ENCODE results near the gene CTXND2. TPM values are rescaled to one million over a fixed set of nuclear protein-coding genes. Genes with fewer than 3 reads are reported as not detected.
"Not testable (repeated sequence)": the region's sequence is repeated elsewhere in the genome, so short reads cannot be mapped to it uniquely, and the experiment has no call there.

The CTXND2 gene
- total RNA-seq, 1 experiment from 2014 or later = not detected

- H3K27me3 ChIP-seq, H3K4me3 ChIP-seq, H3K9me3 ChIP-seq, DNase-seq, H3K36me3 ChIP-seq: not testable (repeated sequence)
Measured at GRCh38 chr1:150878931-150879330, 8.0 kb upstream of the CTXND2 start.

- no peaks in the 10 kb centered on the region for H3K36me3 ChIP-seq
- no peaks in the 10 kb centered on the region for H3K27me3 ChIP-seq
- peak; percentile 68 for DNase-seq
- no peaks in the 10 kb centered on the region for H3K9me3 ChIP-seq
- H3K4me3 ChIP-seq = no peak overlapping the region
Measured at GRCh38 chr1:150881331-150882070, 5.4 kb upstream of the CTXND2 start.

DNA sequence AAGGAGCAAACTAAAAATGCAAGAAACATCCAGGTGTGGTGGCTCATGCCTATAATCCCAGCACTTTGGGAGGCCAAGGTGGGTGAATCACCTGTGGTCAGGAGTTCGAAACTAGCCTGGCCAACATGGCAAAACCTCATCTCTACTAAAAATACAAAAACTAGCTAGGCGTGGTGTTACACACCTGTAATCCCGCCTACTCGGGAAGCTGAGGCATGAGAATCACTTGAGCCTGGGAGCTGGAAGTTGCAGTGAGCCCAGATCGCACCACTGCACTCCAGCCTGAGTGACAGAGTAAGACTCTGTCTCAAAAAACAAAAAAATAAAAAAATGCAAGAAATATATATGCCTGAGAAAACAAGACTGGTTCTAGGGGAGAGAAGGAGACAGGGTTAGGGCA is 3.8 kb upstream of the CTXND2 start:
- H3K36me3 ChIP-seq, H3K27me3 ChIP-seq, DNase-seq, H3K9me3 ChIP-seq, H3K4me3 ChIP-seq: not testable (repeated sequence)

- H3K9me3 ChIP-seq = no peaks in the 10 kb centered on the region
- DNase-seq = no peak
- H3K36me3 ChIP-seq = no peaks in the 10 kb centered on the region
- H3K27me3 ChIP-seq = no peaks in the 10 kb centered on the region
- no peak overlapping the region for H3K4me3 ChIP-seq
Measured at GRCh38 chr1:150888727-150889126, 1.8 kb downstream of the CTXND2 start.

DNA sequence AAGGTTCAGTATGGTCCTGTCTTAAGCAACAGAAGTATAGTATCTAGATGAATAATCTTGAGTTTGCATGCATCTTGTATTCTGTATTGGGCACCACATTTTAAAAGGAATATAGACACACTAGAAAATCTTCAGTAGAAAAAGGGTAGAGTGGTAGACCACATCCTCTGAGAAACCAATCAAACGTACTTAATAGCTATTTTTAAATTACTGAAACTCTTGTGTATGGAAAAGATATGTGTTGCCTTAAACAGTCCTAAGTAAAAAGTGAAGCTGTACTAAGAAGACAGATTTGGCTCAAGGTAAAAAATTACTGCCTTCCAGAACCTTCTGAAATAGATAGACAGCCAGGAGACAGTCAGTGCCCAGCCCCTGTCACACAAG is 3.1 kb downstream of the CTXND2 start:
- H3K9me3 ChIP-seq = no peaks in the 10 kb centered on the region
- no peak overlapping the region for H3K4me3 ChIP-seq
- H3K36me3 ChIP-seq = no peaks in the 10 kb centered on the region
- no peaks in the 10 kb centered on the region for H3K27me3 ChIP-seq
- DNase-seq = no peak

GRCh38 chr1:150893336-150893913 is 6.5 kb downstream of the CTXND2 start:
- H3K9me3 ChIP-seq = no peaks in the 10 kb centered on the region
- no peaks in the 10 kb centered on the region for H3K36me3 ChIP-seq
- no peak overlapping the region for H3K4me3 ChIP-seq
- no peak for DNase-seq
- no peaks in the 10 kb centered on the region for H3K27me3 ChIP-seq

- Histone ChIP-seq H3K9me3 (peaks cover 4% of the 10 kb centered on the region; the same call in 1 of the 2 replicates), H3K36me3 (no peaks in the 10 kb centered on the region), H3K4me3 (no peak overlapping the region), H3K27me3 (no peaks in the 10 kb centered on the region)
- DNase-seq = peak; percentile 73
Measured at GRCh38 chr1:150895618-150896017, 8.7 kb downstream of the CTXND2 start.

DNA sequence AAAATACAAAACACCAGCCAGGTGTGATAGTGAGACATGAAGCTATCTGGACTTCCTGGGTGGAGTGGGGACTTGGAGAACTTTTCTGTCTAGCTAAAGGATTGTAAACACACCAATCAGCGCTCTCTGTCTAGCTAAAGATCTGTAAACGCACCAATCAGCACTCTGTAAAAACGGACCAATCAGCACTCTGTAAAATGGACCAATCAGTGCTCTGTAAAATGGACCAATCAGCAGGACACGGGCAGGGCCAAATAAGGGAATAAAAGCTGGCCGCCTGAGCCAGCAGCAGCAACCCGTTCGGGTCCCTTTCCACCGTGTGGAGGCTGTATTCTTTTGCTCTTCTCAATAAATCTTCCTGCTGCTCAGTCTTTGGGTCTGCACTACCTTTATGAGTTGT is 12.9 kb downstream of the CTXND2 start:
- not testable (repeated sequence) for H3K36me3 ChIP-seq, DNase-seq, H3K9me3 ChIP-seq, H3K27me3 ChIP-seq, H3K4me3 ChIP-seq

DNA sequence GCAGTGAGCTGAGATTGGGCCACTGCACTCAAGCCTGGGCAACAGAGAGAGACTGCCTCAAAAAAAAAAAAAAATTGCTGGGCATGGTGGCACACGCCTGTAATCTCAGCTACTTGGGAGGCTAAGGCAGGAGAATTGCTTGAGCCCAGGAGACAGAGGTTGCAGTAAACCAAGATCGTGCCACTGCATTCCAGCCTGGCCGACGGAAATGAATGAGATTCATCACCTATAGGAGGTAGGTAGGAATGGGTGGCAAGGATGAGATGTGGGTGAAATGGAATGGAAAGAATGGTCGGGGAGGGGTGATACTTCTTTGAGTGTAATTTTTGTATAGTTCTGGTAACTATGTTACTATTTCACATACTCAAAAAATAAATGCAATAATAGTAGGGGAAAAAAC is 15.4 kb downstream of the CTXND2 start:
- no peak overlapping the region for H3K4me3 ChIP-seq
- H3K9me3 ChIP-seq = peaks cover 4% of the 10 kb centered on the region; the same call in 1 of the 2 replicates
- no peak for DNase-seq
- H3K36me3 ChIP-seq = no peaks in the 10 kb centered on the region
- no peaks in the 10 kb centered on the region for H3K27me3 ChIP-seq

GRCh38 chr1:150902751-150903150 is 15.8 kb downstream of the CTXND2 start:
- Histone ChIP-seq H3K4me3 (no peak overlapping the region), H3K36me3 (no peaks in the 10 kb centered on the region), H3K9me3 (peaks cover 4% of the 10 kb centered on the region; the same call in 1 of the 2 replicates), H3K27me3 (no peaks in the 10 kb centered on the region)
- DNase-seq = no peak

DNA sequence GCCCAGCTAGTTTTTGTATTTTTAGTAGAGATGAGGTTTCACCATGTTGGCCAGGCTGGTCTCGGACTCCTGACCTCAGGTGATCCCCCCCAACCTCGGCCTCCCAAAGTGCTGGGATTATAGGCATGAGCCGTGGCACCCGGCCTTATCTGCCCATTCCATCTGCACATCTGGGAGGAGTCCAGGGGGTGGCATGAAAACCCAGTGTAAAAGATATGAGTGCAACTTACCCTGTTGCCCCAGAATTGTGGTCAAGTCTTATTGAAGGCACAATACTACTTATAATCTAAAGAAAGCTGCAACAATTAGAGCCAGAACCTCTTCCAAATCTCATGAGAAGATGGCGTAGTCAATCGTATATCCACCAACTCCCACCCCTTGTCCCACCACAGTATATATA is 18.4 kb downstream of the CTXND2 start:
- H3K27me3 ChIP-seq = no peaks in the 10 kb centered on the region
- no peaks in the 10 kb centered on the region for H3K36me3 ChIP-seq
- no peak overlapping the region for H3K4me3 ChIP-seq
- no peak for DNase-seq
- peaks cover 2% of the 10 kb centered on the region; the same call in 1 of the 2 replicates for H3K9me3 ChIP-seq

DNA sequence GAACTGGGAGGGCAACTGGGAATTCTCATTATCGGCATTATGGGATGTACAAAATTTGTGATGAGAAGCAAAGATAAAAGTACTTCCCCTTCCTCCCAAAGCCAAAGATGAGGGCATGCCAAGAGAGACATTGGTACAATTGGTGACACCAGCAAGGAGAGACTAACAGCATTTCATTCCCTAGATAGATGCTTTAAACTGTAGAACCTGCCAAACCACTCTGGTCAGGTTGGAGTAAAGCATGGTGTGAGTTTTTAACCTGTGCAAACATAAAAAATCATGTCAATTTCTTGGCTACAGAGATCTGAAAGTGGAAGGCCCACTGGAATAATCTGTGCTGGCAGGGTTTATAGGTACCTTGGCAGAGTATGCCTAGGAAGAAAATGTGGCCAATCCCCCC is 19.4 kb downstream of the CTXND2 start:
- Histone ChIP-seq H3K27me3 (no peaks in the 10 kb centered on the region), H3K36me3 (no peaks in the 10 kb centered on the region), H3K9me3 (peaks cover 2% of the 10 kb centered on the region; the same call in 1 of the 2 replicates), H3K4me3 (no peak overlapping the region)
- no peak for DNase-seq

GRCh38 chr1:150906813-150907212 is 19.9 kb downstream of the CTXND2 start:
- H3K4me3 ChIP-seq = no peak overlapping the region
- H3K36me3 ChIP-seq = no peaks in the 10 kb centered on the region
- no peaks in the 10 kb centered on the region for H3K27me3 ChIP-seq
- H3K9me3 ChIP-seq = peaks cover 2% of the 10 kb centered on the region; the same call in 1 of the 2 replicates
- DNase-seq = no peak

GRCh38 chr1:150909585-150910180 is 22.7 kb downstream of the CTXND2 start:
- Histone ChIP-seq H3K27me3 (no peaks in the 10 kb centered on the region), H3K36me3 (no peaks in the 10 kb centered on the region), H3K9me3 (peaks cover 2% of the 10 kb centered on the region; the same call in 1 of the 2 replicates), H3K4me3 (no peak overlapping the region)
- DNase-seq = no peak

- no peak overlapping the region for H3K4me3 ChIP-seq
- no peaks in the 10 kb centered on the region for H3K36me3 ChIP-seq
- DNase-seq = no peak
- H3K9me3 ChIP-seq = peaks cover 2% of the 10 kb centered on the region; the same call in 1 of the 2 replicates
- H3K27me3 ChIP-seq = no peaks in the 10 kb centered on the region
Measured at GRCh38 chr1:150912623-150913022, 25.7 kb downstream of the CTXND2 start.

- no peak overlapping the region for H3K4me3 ChIP-seq
- H3K9me3 ChIP-seq = no peaks in the 10 kb centered on the region
- H3K27me3 ChIP-seq = no peaks in the 10 kb centered on the region
- no peaks in the 10 kb centered on the region for H3K36me3 ChIP-seq
- DNase-seq = no peak
Measured at GRCh38 chr1:150917387-150917786, 30.5 kb downstream of the CTXND2 start.

DNA sequence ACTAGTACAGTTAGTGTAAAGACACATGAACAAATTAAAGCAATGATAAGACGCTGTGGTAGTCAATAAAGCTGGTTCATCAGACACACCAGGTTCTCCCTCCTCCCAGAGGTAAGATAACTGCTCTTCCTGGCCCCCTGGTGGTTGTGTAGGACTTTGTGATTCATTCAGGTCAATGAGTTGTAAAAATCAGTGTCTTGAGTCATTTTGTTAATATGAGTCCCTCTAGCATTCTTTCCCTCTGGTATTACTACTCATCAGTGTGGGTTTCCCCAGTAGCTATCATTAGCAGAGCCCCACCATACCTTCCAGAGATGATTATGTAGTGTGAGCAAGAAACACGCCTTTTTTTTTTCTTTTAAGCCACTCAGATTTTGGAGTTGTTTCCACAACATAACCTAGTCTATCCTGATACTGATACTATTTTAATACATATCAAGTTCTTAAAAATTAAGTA is 35.6 kb downstream of the CTXND2 start:
- Histone ChIP-seq H3K9me3 (no peaks in the 10 kb centered on the region), H3K36me3 (peaks cover 5% of the 10 kb centered on the region), H3K4me3 (no peak overlapping the region), H3K27me3 (no peaks in the 10 kb centered on the region)
- peak; percentile 80 for DNase-seq

DNA sequence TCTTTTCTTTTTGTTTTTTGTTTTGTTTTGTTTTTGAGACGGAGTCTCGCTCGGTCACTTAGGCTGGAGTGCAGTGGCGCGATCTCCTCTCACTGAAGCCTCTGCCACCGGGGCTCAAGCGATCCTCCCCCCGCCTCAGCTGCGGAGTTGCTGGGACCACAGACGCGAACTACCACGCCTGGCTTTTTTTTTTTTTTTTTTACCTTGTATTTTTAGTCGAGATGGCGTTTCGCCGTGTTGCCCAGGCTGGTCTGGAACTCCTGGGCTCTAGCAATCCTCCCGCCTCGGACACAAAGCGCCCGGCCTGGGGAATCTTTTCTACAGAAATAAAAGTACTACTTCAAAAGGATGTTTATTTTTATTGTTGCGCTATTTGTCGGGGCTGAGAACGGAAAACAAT is 38.1 kb downstream of the CTXND2 start:
- Histone ChIP-seq H3K9me3 (peaks cover 9% of the 10 kb centered on the region), H3K36me3 (peaks cover 31% of the 10 kb centered on the region), H3K4me3 (no peak overlapping the region), H3K27me3 (no peaks in the 10 kb centered on the region)
- DNase-seq = no peak
